Measurements from ENCODE around the gene LAMA2. TPM values are rescaled to one million over a fixed set of nuclear protein-coding genes. Genes with fewer than 3 reads are reported as not detected.

The LAMA2 gene
- total and polyA plus RNA-seq, 4 donors, result 6.0 to 86.5 (median 46.4) TPM

DNA sequence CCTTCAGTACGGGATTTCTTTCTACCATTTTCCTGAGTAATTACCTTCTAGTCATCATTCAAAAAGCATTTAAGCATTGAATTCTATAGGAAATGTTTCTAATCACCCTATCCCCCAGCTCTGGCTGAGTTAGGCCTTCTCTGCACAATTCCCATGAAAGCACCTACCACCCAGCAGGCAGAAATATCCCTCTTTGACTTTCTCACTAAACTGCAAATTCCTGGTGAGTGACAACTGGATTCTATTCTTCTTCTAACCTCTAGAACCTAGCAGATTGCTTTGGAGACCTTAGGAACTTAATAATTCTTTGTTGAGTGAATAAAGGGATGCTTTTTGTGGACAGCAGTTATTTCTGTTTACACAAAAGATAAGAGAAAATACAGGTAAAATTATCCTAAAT is 328.7 kb downstream of the LAMA2 start:
- Histone ChIP-seq H3K27me3 (ENCODE audit: control insufficient read depth in 1 of 2, insufficient read depth in 2 of 2, low read length in 1 of 2) (no peaks in the 10 kb centered on the region), H3K4me3 (ENCODE audit: low read length in 2 of 2) (no peak overlapping the region), H3K4me1 (ENCODE audit: control insufficient read depth in 1 of 2, insufficient read depth in 2 of 2, low read length in 2 of 2) (no peaks in the 10 kb centered on the region), H3K27ac (ENCODE audit: low read depth in 1 of 2, low read length in 2 of 2) (no peak overlapping the region), H3K9me3 (ENCODE audit: control insufficient read depth, low read length) (no peaks in the 10 kb centered on the region), H3K36me3 (ENCODE audit: control insufficient read depth in 1 of 2, insufficient read depth in 2 of 2, low read length in 1 of 2) (no peaks in the 10 kb centered on the region)
- intact Hi-C loops (cut with DNase I), result no loop called here
- 89 to 95% methylated on average over 1 of the region's 1 CpG for WGBS, 2 donors
- ATAC-seq (ENCODE audit: low FRiP score) (no peak), DNase-seq (no peak)

DNA sequence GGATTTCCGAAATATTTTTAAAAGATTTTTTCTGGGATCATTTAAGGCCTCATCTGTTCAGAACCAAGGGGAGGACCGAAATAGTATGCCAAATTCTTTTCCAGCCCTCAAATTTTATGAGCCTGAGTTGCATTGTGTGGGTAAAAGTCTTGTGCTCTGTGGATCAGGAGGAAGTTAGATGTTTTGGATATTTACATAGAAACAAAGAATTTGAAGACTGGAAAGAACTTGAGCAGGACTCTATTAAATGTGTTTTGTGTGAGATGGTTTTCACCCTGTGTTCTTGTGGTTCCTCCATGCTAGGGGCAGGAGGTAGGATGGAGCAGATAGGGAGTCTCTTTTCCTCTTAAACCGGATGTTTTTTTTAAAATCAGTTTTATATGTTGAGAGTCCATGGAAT is 329.1 kb downstream of the LAMA2 start:
- Histone ChIP-seq H3K27me3 (ENCODE audit: control insufficient read depth in 1 of 2, insufficient read depth in 2 of 2, low read length in 1 of 2) (no peaks in the 10 kb centered on the region), H3K4me1 (ENCODE audit: control insufficient read depth in 1 of 2, insufficient read depth in 2 of 2, low read length in 2 of 2) (no peaks in the 10 kb centered on the region), H3K36me3 (ENCODE audit: control insufficient read depth in 1 of 2, insufficient read depth in 2 of 2, low read length in 1 of 2) (no peaks in the 10 kb centered on the region), H3K4me3 (ENCODE audit: low read length in 2 of 2) (no peak overlapping the region), H3K9me3 (ENCODE audit: control insufficient read depth, low read length) (no peaks in the 10 kb centered on the region), H3K27ac (ENCODE audit: low read depth in 1 of 2, low read length in 2 of 2) (no peak overlapping the region)
- intact Hi-C loops (cut with DNase I), result no loop called here
- ATAC-seq (ENCODE audit: low FRiP score) (no peak), DNase-seq (no peak)
- WGBS, 2 donors, result 34 to 35% methylated on average over 3 of the region's 3 CpGs

GRCh38 chr6:129215246-129215645 is 332.3 kb downstream of the LAMA2 start:
- no peak overlapping the region for H3K4me3 ChIP-seq (ENCODE audit: low read length in 2 of 2)
- no peaks in the 10 kb centered on the region for H3K36me3 ChIP-seq (ENCODE audit: control insufficient read depth in 1 of 2, insufficient read depth in 2 of 2, low read length in 1 of 2)
- intact Hi-C loops (cut with DNase I), result no loop called here
- no peak for ATAC-seq (ENCODE audit: low FRiP score)
- no peaks in the 10 kb centered on the region for H3K9me3 ChIP-seq (ENCODE audit: control insufficient read depth, low read length)
- no peaks in the 10 kb centered on the region for H3K4me1 ChIP-seq (ENCODE audit: control insufficient read depth in 1 of 2, insufficient read depth in 2 of 2, low read length in 2 of 2)
- no peak for DNase-seq
- H3K27me3 ChIP-seq (ENCODE audit: control insufficient read depth in 1 of 2, insufficient read depth in 2 of 2, low read length in 1 of 2), result no peaks in the 10 kb centered on the region
- no peak overlapping the region for H3K27ac ChIP-seq (ENCODE audit: low read depth in 1 of 2, low read length in 2 of 2)

DNA sequence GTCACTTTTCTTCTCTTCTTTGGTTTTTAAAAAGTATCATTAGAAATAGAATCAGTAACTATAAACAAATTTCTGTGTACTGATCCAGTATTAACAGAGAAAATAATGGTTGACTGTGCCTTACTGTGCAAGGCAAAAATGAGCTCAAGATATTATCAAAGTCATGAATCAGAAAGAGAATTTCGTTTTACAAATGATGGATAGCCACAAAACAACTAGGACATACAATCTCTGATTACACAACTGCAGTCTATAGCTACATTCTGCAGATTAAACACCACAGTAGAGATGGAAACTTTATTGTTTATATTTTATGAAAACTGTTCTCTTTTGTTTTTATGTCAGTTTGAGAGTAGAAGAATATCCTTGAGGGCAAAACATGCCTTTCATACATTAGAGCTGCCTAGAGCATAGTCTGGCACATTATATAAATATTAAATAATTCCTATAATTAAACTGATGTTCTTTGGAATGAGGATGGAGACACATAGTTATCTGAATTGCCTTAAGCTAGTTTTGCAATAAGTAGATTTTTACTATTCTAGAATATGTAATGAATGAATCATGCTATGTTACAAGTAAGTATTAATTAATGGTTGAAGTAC is 333.1 kb downstream of the LAMA2 start:
- no peak for ATAC-seq (ENCODE audit: low FRiP score)
- intact Hi-C loops (cut with DNase I), result no loop called here
- WGBS, 2 donors, result 40 to 43% methylated on average over 1 of the region's 1 CpG

DNA sequence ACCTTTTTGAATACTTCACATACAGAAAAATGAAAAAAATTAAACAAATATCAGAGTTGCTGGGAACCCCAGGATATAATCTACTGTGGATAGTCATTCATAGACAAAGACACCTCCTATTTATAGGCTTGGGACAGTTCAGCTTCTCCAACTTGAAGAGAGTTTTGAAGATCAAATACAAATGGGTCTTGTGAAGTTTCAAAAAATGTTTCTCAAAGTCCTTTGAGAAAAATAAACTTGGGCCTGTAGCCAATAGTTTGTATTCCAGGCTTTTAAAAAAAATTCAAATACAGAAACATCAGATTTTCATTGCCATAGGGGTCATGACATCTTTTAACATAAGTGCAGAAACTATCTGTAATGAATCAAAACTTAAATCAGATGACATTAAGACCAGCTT is 334.8 kb downstream of the LAMA2 start:
- DNase-seq, result no peak
- H3K36me3 ChIP-seq (ENCODE audit: control insufficient read depth in 1 of 2, insufficient read depth in 2 of 2, low read length in 1 of 2), result no peaks in the 10 kb centered on the region
- no peaks in the 10 kb centered on the region for H3K4me1 ChIP-seq (ENCODE audit: control insufficient read depth in 1 of 2, insufficient read depth in 2 of 2, low read length in 2 of 2)
- intact Hi-C loops (cut with DNase I), result no loop called here
- H3K4me3 ChIP-seq (ENCODE audit: low read length in 2 of 2), result no peak overlapping the region
- H3K27me3 ChIP-seq (ENCODE audit: control insufficient read depth in 1 of 2, insufficient read depth in 2 of 2, low read length in 1 of 2), result no peaks in the 10 kb centered on the region
- no peak for ATAC-seq (ENCODE audit: low FRiP score)
- H3K9me3 ChIP-seq (ENCODE audit: control insufficient read depth, low read length), result no peaks in the 10 kb centered on the region
- H3K27ac ChIP-seq (ENCODE audit: low read depth in 1 of 2, low read length in 2 of 2), result no peak overlapping the region

More for the DNA sequence above, 333.1 kb downstream of the LAMA2 start:
- no peaks in the 10 kb centered on the region for H3K27me3 ChIP-seq (ENCODE audit: control insufficient read depth in 1 of 2, insufficient read depth in 2 of 2, low read length in 1 of 2)
- DNase-seq, result no peak
- H3K9me3 ChIP-seq (ENCODE audit: control insufficient read depth, low read length), result no peaks in the 10 kb centered on the region
- H3K36me3 ChIP-seq (ENCODE audit: control insufficient read depth in 1 of 2, insufficient read depth in 2 of 2, low read length in 1 of 2), result no peaks in the 10 kb centered on the region
- H3K27ac ChIP-seq (ENCODE audit: low read depth in 1 of 2, low read length in 2 of 2), result no peak overlapping the region
- no peak overlapping the region for H3K4me3 ChIP-seq (ENCODE audit: low read length in 2 of 2)
- H3K4me1 ChIP-seq (ENCODE audit: control insufficient read depth in 1 of 2, insufficient read depth in 2 of 2, low read length in 2 of 2), result no peaks in the 10 kb centered on the region

GRCh38 chr6:129233458-129234134 is 350.7 kb downstream of the LAMA2 start:
- Histone ChIP-seq H3K27me3 (ENCODE audit: control insufficient read depth in 1 of 2, insufficient read depth in 2 of 2, low read length in 1 of 2) (no peaks in the 10 kb centered on the region), H3K27ac (ENCODE audit: low read depth in 1 of 2, low read length in 2 of 2) (no peak overlapping the region), H3K4me1 (ENCODE audit: control insufficient read depth in 1 of 2, insufficient read depth in 2 of 2, low read length in 2 of 2) (no peaks in the 10 kb centered on the region), H3K9me3 (ENCODE audit: control insufficient read depth, low read length) (no peaks in the 10 kb centered on the region), H3K36me3 (ENCODE audit: control insufficient read depth in 1 of 2, insufficient read depth in 2 of 2, low read length in 1 of 2) (no peaks in the 10 kb centered on the region), H3K4me3 (ENCODE audit: low read length in 2 of 2) (no peak overlapping the region)
- WGBS, 2 donors, result 95 to 97% methylated on average over 9 of the region's 9 CpGs
- ATAC-seq (ENCODE audit: low FRiP score) (no peak), DNase-seq (no peak)
- intact Hi-C loops (cut with DNase I), result no loop called here

DNA sequence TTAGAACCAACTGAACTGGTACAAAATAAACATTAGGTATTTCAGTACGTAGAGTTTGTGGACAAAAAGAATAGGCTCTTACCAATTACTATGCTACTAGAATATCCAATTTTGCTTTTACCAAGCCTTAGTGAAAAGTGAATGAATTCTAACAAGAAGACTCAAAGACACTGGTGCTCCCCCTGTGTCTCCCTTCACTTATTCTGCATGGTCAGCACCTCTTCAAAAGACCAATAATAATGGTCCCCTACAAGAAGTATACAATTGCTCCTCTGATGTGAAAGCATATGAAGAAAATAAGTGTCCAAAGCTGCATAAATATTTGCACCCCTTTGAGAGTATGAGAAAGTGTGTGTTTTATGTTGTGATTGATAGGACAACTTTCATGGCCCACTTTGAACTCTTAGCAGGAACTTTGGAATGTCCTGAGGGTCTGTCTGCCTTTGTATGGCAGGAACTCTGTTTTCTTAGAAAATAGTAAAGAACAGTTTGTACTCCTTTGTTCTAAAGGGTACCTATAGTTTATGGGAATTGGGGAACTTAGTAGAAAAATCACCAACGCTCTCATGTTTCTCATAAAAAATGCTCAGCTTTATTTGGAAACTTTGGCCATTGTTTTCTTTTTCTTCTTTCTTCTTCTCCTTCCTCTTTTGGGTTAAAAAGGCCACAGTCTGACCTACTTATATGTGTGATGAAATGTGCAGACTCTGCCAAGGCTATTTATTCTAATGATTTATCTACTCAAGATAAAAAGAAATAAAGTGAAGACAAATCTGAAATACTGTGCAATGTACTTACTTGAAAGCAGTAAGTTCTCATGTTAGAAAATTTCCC is 352.4 kb downstream of the LAMA2 start:
- 19 to 26% methylated on average over 2 of the region's 2 CpGs for whole genome bisulfite sequencing, 2 donors
- intact Hi-C loops (cut with DNase I), result no loop called here
- DNase-seq (no peak), ATAC-seq (ENCODE audit: low FRiP score) (no peak)
- Histone ChIP-seq H3K36me3 (ENCODE audit: control insufficient read depth in 1 of 2, insufficient read depth in 2 of 2, low read length in 1 of 2) (no peaks in the 10 kb centered on the region), H3K9me3 (ENCODE audit: control insufficient read depth, low read length) (no peaks in the 10 kb centered on the region), H3K27me3 (ENCODE audit: control insufficient read depth in 1 of 2, insufficient read depth in 2 of 2, low read length in 1 of 2) (no peaks in the 10 kb centered on the region), H3K4me1 (ENCODE audit: control insufficient read depth in 1 of 2, insufficient read depth in 2 of 2, low read length in 2 of 2) (no peaks in the 10 kb centered on the region), H3K4me3 (ENCODE audit: low read length in 2 of 2) (no peak overlapping the region), H3K27ac (ENCODE audit: low read depth in 1 of 2, low read length in 2 of 2) (no peak overlapping the region)

GRCh38 chr6:129236001-129236517 is 353.1 kb downstream of the LAMA2 start:
- H3K27ac ChIP-seq (ENCODE audit: low read depth in 1 of 2, low read length in 2 of 2), result no peak overlapping the region
- no peaks in the 10 kb centered on the region for H3K36me3 ChIP-seq (ENCODE audit: control insufficient read depth in 1 of 2, insufficient read depth in 2 of 2, low read length in 1 of 2)
- H3K4me3 ChIP-seq (ENCODE audit: low read length in 2 of 2), result no peak overlapping the region
- H3K4me1 ChIP-seq (ENCODE audit: control insufficient read depth in 1 of 2, insufficient read depth in 2 of 2, low read length in 2 of 2), result no peaks in the 10 kb centered on the region
- no peaks in the 10 kb centered on the region for H3K9me3 ChIP-seq (ENCODE audit: control insufficient read depth, low read length)
- H3K27me3 ChIP-seq (ENCODE audit: control insufficient read depth in 1 of 2, insufficient read depth in 2 of 2, low read length in 1 of 2), result no peaks in the 10 kb centered on the region
- no peak for DNase-seq
- WGBS, 2 donors, result 14 to 22% methylated on average over 4 of the region's 4 CpGs
- ATAC-seq (ENCODE audit: low FRiP score), result no peak
- intact Hi-C loops (cut with DNase I), result no loop called here
